IPS DF 19.7 (cell line): ENCODE measurements around the gene SIX1.

Experiments used
- DNase-seq: peaks from one replicate; pipeline ENCODE4 v3.0.0-alpha.2; 2013; ENCODE audit warnings: low read depth, low spot score

The SIX1 gene

DNA sequence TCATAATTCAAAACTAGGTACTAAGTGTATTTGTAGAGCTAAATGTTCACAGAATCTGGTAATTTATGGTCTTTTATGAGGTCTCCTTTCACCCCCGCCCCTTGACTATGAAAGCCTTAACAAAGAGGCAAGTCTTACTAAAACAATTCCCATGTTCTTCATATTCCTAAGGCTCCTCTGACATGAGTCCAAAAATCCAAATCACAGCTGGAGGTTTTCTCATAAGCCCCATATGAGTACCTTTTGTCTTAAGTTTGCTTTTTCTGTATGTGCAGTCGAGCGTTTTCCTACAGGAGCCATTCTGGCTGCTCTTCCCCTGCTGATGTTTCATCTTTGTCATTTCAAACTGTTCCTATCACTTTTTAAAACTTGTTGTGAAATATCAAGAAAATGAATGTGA is 55.2 kb downstream of the SIX1 start:
- DNase-seq = no peak
